Ovary (tissue), 9 donors: ENCODE measurements around the gene TMEM125. TPM values are rescaled to one million over a fixed set of nuclear protein-coding genes. Genes with fewer than 3 reads are reported as not detected.

Experiments
- DNase-seq, 5 donors: peaks; one replicate each; pipeline ENCODE4 v3.0.0-alpha.2; 2019 to 2020
- H3K27ac ChIP-seq, 2 donors: fragments of 200-600 bp; one replicate each; pipeline versions ENCODE4 v1.5.1 to v1.8.0; 2019 to 2022
- H3K27me3 ChIP-seq: fragments of 200-600 bp; one replicate; pipeline ENCODE4 v1.8.0; 2022
- H3K36me3 ChIP-seq: fragments of 200-600 bp; sonication (generic); one replicate; pipeline ENCODE4 v1.5.1; 2019
- H3K4me1 ChIP-seq: one replicate; pipeline ENCODE4 v1.8.1; 2013; ENCODE audit warnings: mild to moderate bottlenecking, moderate library complexity; ENCODE audit not compliant: insufficient read depth
- H3K4me3 ChIP-seq: fragments of 200-600 bp; sonication (generic); one replicate; pipeline ENCODE4 v1.5.1; 2017
- H3K9me3 ChIP-seq, 2 donors: fragments of 200-600 bp in 1 of 2; sonication (generic) in 1 of 2; one replicate each; pipeline versions ENCODE4 v1.5.1 to v1.8.1; 2013 to 2019; ENCODE audit warnings: mild to moderate bottlenecking in 1 of 2, moderate library complexity in 1 of 2
- CTCF ChIP-seq, 3 donors: fragments of 450-650 bp in 2 of 3; fragments of 200-600 bp in 1 of 3; IDR thresholded peaks; one replicate each; pipeline versions ENCODE4 v1.5.1 to v1.8.0; 2016 to 2022; ENCODE audit warnings: antibody characterized with exemption in 3 of 3, mild to moderate bottlenecking in 1 of 3
- EP300 ChIP-seq: sonication (generic); formaldehyde crosslinking; IDR thresholded peaks from one replicate; pipeline ENCODE4 v1.6.1; 2017; ENCODE audit warnings: antibody characterized with exemption
- POLR2A ChIP-seq: fragments of 450-650 bp; IDR thresholded peaks from one replicate; pipeline ENCODE4 v1.6.1; 2017; ENCODE audit warnings: antibody characterized with exemption, mild to moderate bottlenecking, moderate library complexity
- WGBS, 3 donors: extraction: QIAGEN DNeasy Blood & Tissue Kit in 1 of 3; methylation state at CpG; one replicate each; pipeline versions ENCODE4 v1.1.5 to v1.1.7; 2013 to 2017; 5-methylcytosine and 5-hydroxymethylcytosine counted together
- intact Hi-C, 4 donors: fragments of 100-400 bp; cut with DNase I; formaldehyde crosslinking; loops; one replicate each; pipeline versions ENCODE4 v1.11.0 to v1.15.1; 2022 to 2023
- polyA plus RNA-seq, 2 donors: library from polyadenylated mRNA; stranded (reverse); fragments of 200-250 nt in 1 of 2; fragments of 350-450 nt in 1 of 2; fragmentation: Illumina TruSeq in 1 of 2; extraction: RNeasy Lipid Tissue Mini Kit (QIAGEN cat#74804) in 1 of 2; gene quantifications; one replicate each; pipeline ENCODE4 v1.2.3, GENCODE V29; 2013 to 2014
- total RNA-seq, 7 donors: library from RNA; depleted of rRNA in 2 of 7; stranded (reverse); fragments of >200 nt in 2 of 7; fragmentation: NEBNext Ultra II Directional in 3 of 7; extraction: Animal tissue kit (Norgen Biotek cat#: 25700) in 3 of 7; gene quantifications; one replicate each; pipeline versions ENCODE4 v1.1.0 to v1.2.4, GENCODE V29; 2016 to 2023
- donor health status: DM: no; HTN: no; CAD: no; lungs with moderate emphysema.
- donor health status: DM: no; HTN: no; CAD: no.
- donor health status: Bipolar disorder and iron deficiency.
- donor health status: DM: yes; HTN: yes; CAD: no.
- donor health status: DM: no; HTN: no; CAD: no.
- donor health status: DM: yes; HTN: yes; CAD: no.

TMEM125 gene
- total and polyA plus RNA-seq, 9 donors: 0.23 to 20.6 (median 1.3) TPM

GRCh38 chr1:43296207-43296606, 26.4 kb downstream of the TMEM125 start:
- Histone ChIP-seq H3K4me3 (no peak overlapping the region), H3K9me3 (no peaks in the 10 kb centered on the region), H3K36me3 (no peaks in the 10 kb centered on the region), H3K27me3 (no peaks in the 10 kb centered on the region), H3K4me1 (peaks cover 12% of the 10 kb centered on the region), H3K27ac (no peak overlapping the region)
- 1 to 21% (median 9%) methylated on average over 1 of the region's 1 CpG for WGBS, 3 donors
- no peak for DNase-seq
- no peak for TF ChIP-seq POLR2A
- intact Hi-C loops: no loop called here

- intact Hi-C loops: no loop called here
- TF ChIP-seq EP300 (no peak), POLR2A (no peak), CTCF (IDR thresholded peaks at IDR 0.05) (no peak)
Measured at GRCh38 chr1:43298055-43298454, 28.3 kb downstream of the TMEM125 start.

GRCh38 chr1:43299101-43299500, 29.3 kb downstream of the TMEM125 start:
- H3K36me3 ChIP-seq: no peaks in the 10 kb centered on the region
- H3K4me1 ChIP-seq: peaks cover 14% of the 10 kb centered on the region
- H3K27ac ChIP-seq: no peak overlapping the region
- TF ChIP-seq EP300 (no peak), POLR2A (no peak), CTCF (IDR thresholded peaks at IDR 0.05) (no peak)
- no peaks in the 10 kb centered on the region for H3K9me3 ChIP-seq
- H3K4me3 ChIP-seq: no peak overlapping the region
- intact Hi-C loops: no loop called here
- DNase-seq: no peak
- H3K27me3 ChIP-seq: no peaks in the 10 kb centered on the region

More at GRCh38 chr1:43298055-43298454, 28.3 kb downstream of the TMEM125 start:
- Histone ChIP-seq H3K4me1 (peaks cover 12% of the 10 kb centered on the region), H3K36me3 (no peaks in the 10 kb centered on the region), H3K9me3 (no peaks in the 10 kb centered on the region), H3K4me3 (no peak overlapping the region), H3K27ac (no peak overlapping the region), H3K27me3 (no peaks in the 10 kb centered on the region)
- WGBS, 3 donors: 81 to 86% (median 86%) methylated on average over 1 of the region's 1 CpG
- DNase-seq: no peak

GRCh38 chr1:43300378-43301094, 30.8 kb downstream of the TMEM125 start, which contains the start of gene TIE1:
Gene TIE1 (plus strand): TSS chr1:43300982. CDS start chr1:43301072, 90 bp downstream.
- no peaks in the 10 kb centered on the region for H3K9me3 ChIP-seq
- no peaks in the 10 kb centered on the region for H3K27me3 ChIP-seq
- H3K36me3 ChIP-seq: no peaks in the 10 kb centered on the region
- no peak within 1 kb of the TSS for H3K4me3 ChIP-seq
- H3K4me1 ChIP-seq: peaks cover 5% of the 10 kb centered on the region
- 81 to 85% (median 82%) methylated on average over 10 of the region's 10 CpGs for WGBS, 3 donors
- no peak for DNase-seq
- intact Hi-C loops: no loop called here
- no peak for TF ChIP-seq POLR2A
- no peak for TF ChIP-seq EP300
- TF ChIP-seq CTCF (IDR thresholded peaks at IDR 0.05): no peak
- H3K27ac ChIP-seq: no peak within 1 kb of the TSS

GRCh38 chr1:43302201-43302600, 32.4 kb downstream of the TMEM125 start:
- TF ChIP-seq CTCF (IDR thresholded peaks at IDR 0.05): no peak
- TF ChIP-seq POLR2A: no peak
- TF ChIP-seq EP300: no peak

More at GRCh38 chr1:43302201-43302600, 32.4 kb downstream of the TMEM125 start:
- DNase-seq: no peak
- Histone ChIP-seq H3K4me1 (peaks cover 2% of the 10 kb centered on the region), H3K27me3 (no peaks in the 10 kb centered on the region), H3K36me3 (no peaks in the 10 kb centered on the region), H3K4me3 (no peak overlapping the region), H3K9me3 (no peaks in the 10 kb centered on the region), H3K27ac (no peak overlapping the region)
- intact Hi-C loops: no loop called here
- WGBS, 3 donors: 79 to 90% (median 83%) methylated on average over 1 of the region's 1 CpG
